NCI-H2227 (cell line): Measurements from ENCODE around the gene SMTN.

Source experiments
- DNase-seq: peaks from one replicate; lab custom pipeline; 2025; ENCODE audit not compliant: unreplicated experiment; lab: John Stamatoyannopoulos, UW

The SMTN gene

DNA sequence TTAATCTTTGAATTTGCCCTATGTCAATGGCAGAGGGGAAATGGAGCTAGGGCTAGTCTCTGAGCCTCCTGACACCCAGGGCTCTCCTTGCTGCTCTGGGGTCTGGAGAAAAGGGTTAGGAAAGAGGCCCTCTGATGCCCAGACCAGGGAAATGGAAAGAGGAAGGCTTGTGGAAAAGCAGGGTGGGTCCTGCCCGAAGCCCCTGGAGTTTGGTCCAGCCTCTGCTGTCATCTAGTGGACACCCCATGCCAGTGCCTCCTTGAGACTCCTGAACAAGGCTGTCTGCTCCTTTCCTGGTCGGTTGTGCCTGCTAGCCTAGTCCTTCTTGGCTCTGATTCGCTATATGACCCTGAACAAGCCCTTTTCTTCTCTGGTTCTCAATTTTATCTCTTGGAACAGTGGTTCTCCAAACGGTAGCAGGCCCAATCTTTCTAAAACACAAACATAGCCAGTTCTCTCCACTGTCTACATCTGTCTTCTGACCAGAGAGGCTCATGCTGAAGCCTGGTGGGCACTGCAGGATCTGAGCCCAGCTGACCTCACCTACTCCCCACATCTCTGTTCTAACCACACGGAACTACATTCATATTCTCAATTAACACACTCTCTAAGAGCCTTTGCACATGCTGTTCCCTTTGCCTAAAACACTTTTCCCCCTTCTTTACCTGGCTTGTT lies 68.0 kb downstream of the SMTN start:
- DNase-seq: peak; percentile 70

DNA sequence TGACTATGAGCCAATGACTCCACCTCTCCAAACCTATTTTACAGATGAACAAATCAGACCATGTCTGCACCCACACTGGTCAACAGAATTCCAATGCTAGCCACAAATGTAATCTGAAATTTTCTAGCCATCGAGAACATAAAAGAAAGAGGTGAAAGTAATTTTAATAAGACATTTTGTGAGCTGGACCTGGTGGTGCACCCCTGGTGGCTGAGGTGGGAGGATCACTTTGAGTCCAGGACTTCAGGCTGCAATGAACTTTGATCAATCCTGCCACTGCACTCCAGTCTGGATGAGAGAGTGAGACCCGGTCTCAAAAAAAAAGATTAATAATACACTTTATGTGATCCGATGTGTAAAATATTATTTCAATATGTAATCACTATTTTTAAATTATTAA lies 69.5 kb downstream of the SMTN start:
- DNase-seq: no peak

DNA sequence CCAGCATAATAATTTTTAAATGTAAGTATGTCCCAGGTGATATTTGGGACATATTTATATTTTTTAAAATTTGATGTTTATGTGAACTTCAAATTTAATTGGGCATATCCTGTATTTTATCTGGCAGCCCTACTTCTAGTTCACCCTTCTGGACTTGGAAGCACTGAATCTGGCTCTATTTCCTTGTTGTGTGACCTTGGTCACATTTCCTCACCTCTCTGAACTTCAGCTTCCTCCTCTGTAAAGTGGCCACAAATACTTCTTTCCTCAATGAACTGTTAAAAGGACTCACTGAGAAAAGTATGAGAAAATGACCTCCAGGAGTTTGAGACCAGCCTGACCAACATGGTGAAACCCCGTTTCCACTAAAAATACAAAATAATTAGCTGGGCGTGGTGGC lies 70.8 kb downstream of the SMTN start:
- DNase-seq: no peak

DNA sequence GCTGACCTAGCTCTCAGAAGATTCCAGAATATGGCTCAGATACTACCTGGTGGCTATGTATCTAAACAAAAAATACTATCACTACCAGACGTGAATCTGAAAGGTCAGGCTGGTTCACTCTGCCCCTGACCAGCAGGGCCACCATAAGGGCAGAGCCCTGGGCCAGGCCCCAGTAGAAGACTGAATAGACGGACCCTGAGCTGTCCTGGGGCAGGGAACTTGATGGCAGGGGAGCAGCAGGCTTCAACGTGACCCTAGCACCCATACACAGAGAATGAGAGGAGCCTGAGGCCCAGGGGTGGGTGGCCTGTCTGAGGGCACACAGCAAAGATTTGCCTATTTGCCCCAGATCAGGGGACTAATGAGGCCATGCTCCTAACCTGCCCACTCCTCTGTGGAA lies 72.2 kb downstream of the SMTN start:
- no peak for DNase-seq
